ENCODE measurements around the gene CDK8. TPM values are rescaled to one million over a fixed set of nuclear protein-coding genes. Genes with fewer than 3 reads are reported as not detected.
"Not testable (repeated sequence)": the region's sequence is repeated elsewhere in the genome, so short reads cannot be mapped to it uniquely, and the experiment has no call there.

The CDK8 gene
- total and polyA plus RNA-seq, 2 donors: 15.5 to 34.0 TPM

- no peak overlapping the region for H3K4me3 ChIP-seq (ENCODE audit: low read depth, low read length)
- DNase-seq (ENCODE audit: extremely low spot score): no peak
- H3K4me1 ChIP-seq (ENCODE audit: insufficient read depth): no peaks in the 10 kb centered on the region
- no peak overlapping the region for H3K27ac ChIP-seq (ENCODE audit: low read depth)
- no peaks in the 10 kb centered on the region for H3K36me3 ChIP-seq (ENCODE audit: insufficient read depth)
- 99% methylated on average over 2 of the region's 2 CpGs for WGBS
These were observed 8.2 kb downstream of the CDK8 start for GRCh38 chr13:26262156-26262555.

- DNase-seq (ENCODE audit: extremely low spot score): no peak
- Histone ChIP-seq H3K36me3 (ENCODE audit: insufficient read depth) (no peaks in the 10 kb centered on the region), H3K4me1 (ENCODE audit: insufficient read depth) (peaks cover 2% of the 10 kb centered on the region), H3K27ac (ENCODE audit: low read depth) (no peak overlapping the region), H3K4me3 (ENCODE audit: low read depth, low read length) (no peak overlapping the region)
- 64% methylated on average over 3 of the region's 3 CpGs for WGBS
These were observed 12.4 kb downstream of the CDK8 start for GRCh38 chr13:26266311-26266710.

GRCh38 chr13:26270707-26271106, 16.8 kb downstream of the CDK8 start:
- DNase-seq (ENCODE audit: extremely low spot score): no peak
- Histone ChIP-seq H3K36me3 (ENCODE audit: insufficient read depth) (no peaks in the 10 kb centered on the region), H3K4me3 (ENCODE audit: low read depth, low read length) (no peak overlapping the region), H3K27ac (ENCODE audit: low read depth) (no peak overlapping the region), H3K4me1 (ENCODE audit: insufficient read depth) (peaks cover 2% of the 10 kb centered on the region)
- 96% methylated on average over 3 of the region's 3 CpGs for WGBS

DNA sequence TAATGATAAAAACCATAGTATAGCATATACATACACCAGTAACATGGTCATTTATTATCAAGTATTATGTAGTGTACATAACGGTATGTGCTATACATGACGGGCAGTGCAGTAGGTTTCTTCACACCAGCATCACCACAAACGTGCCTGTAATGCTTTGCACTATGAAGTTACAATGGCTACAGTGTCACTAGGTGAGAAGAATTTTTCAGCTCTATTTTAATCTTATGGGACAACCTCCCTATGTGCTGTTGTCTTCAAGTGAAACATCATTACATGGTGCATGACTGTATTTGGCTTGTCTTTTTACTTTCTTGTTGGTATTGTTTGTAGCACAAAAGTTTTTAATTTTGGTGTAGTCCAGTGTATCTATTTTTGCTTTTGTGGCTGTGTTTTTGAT, 18.7 kb downstream of the CDK8 start:
- H3K27ac ChIP-seq (ENCODE audit: low read depth): no peak overlapping the region
- peaks cover under 1% of the 10 kb centered on the region for H3K4me1 ChIP-seq (ENCODE audit: insufficient read depth)
- no peaks in the 10 kb centered on the region for H3K36me3 ChIP-seq (ENCODE audit: insufficient read depth)
- DNase-seq (ENCODE audit: extremely low spot score): no peak
- H3K4me3 ChIP-seq (ENCODE audit: low read depth, low read length): no peak overlapping the region
- 80% methylated on average over 3 of the region's 3 CpGs for WGBS

- Histone ChIP-seq H3K4me1 (ENCODE audit: insufficient read depth) (no peaks in the 10 kb centered on the region), H3K36me3 (ENCODE audit: insufficient read depth) (no peaks in the 10 kb centered on the region), H3K27ac (ENCODE audit: low read depth) (no peak overlapping the region), H3K4me3 (ENCODE audit: low read depth, low read length) (no peak overlapping the region)
- DNase-seq (ENCODE audit: extremely low spot score): no peak
- 98% methylated on average over 2 of the region's 2 CpGs for WGBS
These were observed 26.4 kb downstream of the CDK8 start for GRCh38 chr13:26280295-26280694.

DNA sequence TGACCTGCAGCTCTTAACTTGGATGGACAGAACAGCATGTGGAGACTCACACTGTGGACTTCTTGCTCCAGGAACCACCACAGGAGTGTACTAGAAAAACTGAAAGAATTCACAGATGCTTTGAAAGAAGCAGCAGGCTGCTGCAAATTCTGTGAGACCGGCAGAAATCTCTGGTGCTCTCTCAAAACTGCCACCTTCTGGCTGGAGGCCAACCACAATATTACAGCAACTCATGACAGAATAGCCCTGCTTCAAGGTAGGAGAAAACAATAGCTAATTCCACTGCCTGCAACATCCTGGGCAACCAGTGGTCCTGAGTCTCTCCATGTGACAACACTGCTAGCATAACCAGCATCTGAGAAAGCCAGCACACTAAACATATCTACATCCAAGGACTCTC, 26.9 kb downstream of the CDK8 start:
- WGBS: 82% methylated on average over 1 of the region's 1 CpG
- Histone ChIP-seq H3K4me1 (ENCODE audit: insufficient read depth) (no peaks in the 10 kb centered on the region), H3K36me3 (ENCODE audit: insufficient read depth) (no peaks in the 10 kb centered on the region), H3K4me3 (ENCODE audit: low read depth, low read length) (no peak overlapping the region), H3K27ac (ENCODE audit: low read depth) (no peak overlapping the region)
- no peak for DNase-seq (ENCODE audit: extremely low spot score)

DNA sequence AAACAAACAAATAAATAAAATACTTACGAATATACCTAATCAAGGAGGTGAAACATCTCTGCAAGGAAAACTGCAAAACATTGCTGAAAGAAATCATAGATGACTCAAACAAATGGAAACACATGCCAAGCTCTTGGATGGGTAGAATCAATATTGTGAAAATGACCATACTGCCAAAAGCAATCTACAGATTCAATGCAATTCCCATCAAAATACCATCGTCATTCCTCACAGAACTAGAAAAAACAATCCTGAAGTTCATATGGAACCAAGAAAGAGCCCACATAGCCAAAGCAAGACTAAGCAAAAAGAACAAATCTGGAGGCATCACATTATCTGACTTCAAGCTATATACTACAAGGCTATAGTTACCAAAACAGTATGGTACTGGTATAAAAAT, 32.0 kb downstream of the CDK8 start:
- H3K4me3 ChIP-seq (ENCODE audit: low read depth, low read length); DNase-seq (ENCODE audit: extremely low spot score); H3K36me3 ChIP-seq (ENCODE audit: insufficient read depth); H3K27ac ChIP-seq (ENCODE audit: low read depth); H3K4me1 ChIP-seq (ENCODE audit: insufficient read depth): not testable (repeated sequence)
- 46% methylated on average over 2 of the region's 2 CpGs for WGBS

DNA sequence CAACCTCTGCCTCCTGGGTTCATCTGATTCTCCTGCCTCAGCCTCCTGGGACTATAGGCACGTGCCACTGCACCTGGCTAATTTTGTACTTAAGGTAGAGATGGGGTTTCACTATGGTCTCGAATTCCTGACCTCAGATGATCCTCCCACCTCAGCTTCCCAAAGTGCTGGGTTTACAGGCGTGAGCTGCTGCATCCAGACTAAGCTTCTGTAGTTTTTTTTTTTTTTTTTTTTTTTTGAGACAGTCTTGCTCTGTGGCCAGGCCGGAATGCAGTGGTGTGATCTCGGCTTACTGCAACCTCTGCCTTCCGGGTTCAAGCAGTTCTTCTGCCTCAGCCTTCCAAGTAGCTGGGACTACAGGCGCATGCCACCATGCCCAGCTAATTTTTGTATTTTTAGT, 34.9 kb downstream of the CDK8 start:
- H3K4me3 ChIP-seq (ENCODE audit: low read depth, low read length); H3K36me3 ChIP-seq (ENCODE audit: insufficient read depth); DNase-seq (ENCODE audit: extremely low spot score); H3K4me1 ChIP-seq (ENCODE audit: insufficient read depth); H3K27ac ChIP-seq (ENCODE audit: low read depth): not testable (repeated sequence)
- WGBS: 95% methylated on average over 7 of the region's 7 CpGs

DNA sequence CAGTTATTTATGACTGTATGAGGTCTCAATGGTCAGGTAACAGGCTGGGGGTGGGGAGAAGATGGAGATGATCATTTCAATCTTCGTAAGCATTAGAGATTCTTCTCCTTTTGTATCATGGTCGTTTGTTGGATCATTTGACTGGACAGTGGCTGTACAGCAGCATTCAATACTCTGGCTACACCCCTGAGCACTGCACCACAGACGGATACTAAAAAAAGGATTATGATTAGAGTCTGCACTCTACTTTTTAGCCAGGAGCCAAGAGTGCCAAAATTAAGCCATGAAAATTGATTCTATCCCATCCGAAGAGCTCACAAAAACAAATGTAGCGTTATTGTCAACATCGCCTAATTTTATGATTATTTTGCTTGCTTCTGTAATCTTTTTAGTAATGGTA, 41.9 kb downstream of the CDK8 start:
- Histone ChIP-seq H3K4me1 (ENCODE audit: insufficient read depth) (no peaks in the 10 kb centered on the region), H3K36me3 (ENCODE audit: insufficient read depth) (no peaks in the 10 kb centered on the region), H3K4me3 (ENCODE audit: low read depth, low read length) (no peak overlapping the region), H3K27ac (ENCODE audit: low read depth) (no peak overlapping the region)
- 86% methylated on average over 6 of the region's 6 CpGs for WGBS
- DNase-seq (ENCODE audit: extremely low spot score): no peak

DNA sequence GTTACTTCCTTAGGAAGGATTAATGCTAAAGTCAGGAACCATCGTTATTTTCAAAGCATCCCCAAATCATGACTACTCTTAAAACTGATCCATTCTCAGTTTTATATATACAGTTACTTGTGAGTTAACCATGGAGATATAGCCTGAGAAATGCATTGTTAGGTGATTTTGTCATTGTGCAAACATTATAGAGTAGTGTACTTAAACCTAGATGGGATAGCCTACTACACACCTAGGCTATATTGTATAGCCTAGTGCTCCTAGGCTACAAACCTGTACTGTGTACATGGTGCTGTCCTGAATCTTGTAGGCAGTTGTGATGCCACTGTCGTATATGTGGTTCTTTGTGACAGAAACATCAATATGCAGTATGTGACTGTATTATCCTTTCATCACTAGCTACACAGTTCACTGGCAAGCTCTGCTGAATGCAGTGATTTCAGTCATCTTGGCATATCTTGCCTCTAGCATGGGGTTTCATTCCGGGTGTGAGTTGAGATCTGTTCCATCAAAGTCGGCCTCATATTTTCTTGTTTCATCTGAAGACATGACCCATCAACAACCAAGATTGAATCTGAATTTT, 45.3 kb downstream of the CDK8 start:
- 81% methylated on average over 4 of the region's 4 CpGs for WGBS
- Histone ChIP-seq H3K27ac (ENCODE audit: low read depth) (no peak overlapping the region), H3K4me1 (ENCODE audit: insufficient read depth) (no peaks in the 10 kb centered on the region), H3K4me3 (ENCODE audit: low read depth, low read length) (no peak overlapping the region), H3K36me3 (ENCODE audit: insufficient read depth) (no peaks in the 10 kb centered on the region)
- no peak for DNase-seq (ENCODE audit: extremely low spot score)

GRCh38 chr13:26300140-26300539, 46.2 kb downstream of the CDK8 start:
- no peak overlapping the region for H3K27ac ChIP-seq (ENCODE audit: low read depth)
- no peaks in the 10 kb centered on the region for H3K36me3 ChIP-seq (ENCODE audit: insufficient read depth)
- no peaks in the 10 kb centered on the region for H3K4me1 ChIP-seq (ENCODE audit: insufficient read depth)
- no peak overlapping the region for H3K4me3 ChIP-seq (ENCODE audit: low read depth, low read length)
- no peak for DNase-seq (ENCODE audit: extremely low spot score)
- 79% methylated on average over 6 of the region's 6 CpGs for WGBS

DNA sequence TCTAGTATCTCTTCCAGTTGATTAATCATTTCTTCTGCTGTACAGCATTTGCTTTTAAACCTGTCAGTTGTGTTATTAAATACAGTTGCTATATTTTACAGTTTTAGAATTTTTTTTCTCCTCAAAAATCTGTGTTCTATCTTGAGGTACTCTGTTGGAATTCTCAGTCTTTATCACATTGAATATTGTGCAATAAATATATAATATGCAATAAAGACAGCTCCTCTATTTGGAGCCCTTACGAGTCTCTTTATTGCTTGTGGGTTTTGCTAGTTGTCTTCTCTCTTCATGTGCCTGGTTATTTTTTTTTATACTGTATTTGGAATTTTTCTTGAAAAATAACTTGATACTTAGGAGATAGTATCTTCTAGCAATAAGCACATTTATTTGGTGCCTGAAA, 51.7 kb downstream of the CDK8 start:
- H3K4me3 ChIP-seq (ENCODE audit: low read depth, low read length): no peak overlapping the region
- H3K27ac ChIP-seq (ENCODE audit: low read depth): no peak overlapping the region
- H3K4me1 ChIP-seq (ENCODE audit: insufficient read depth): no peaks in the 10 kb centered on the region
- WGBS: 73% methylated on average over 1 of the region's 1 CpG
- DNase-seq (ENCODE audit: extremely low spot score): no peak
- H3K36me3 ChIP-seq (ENCODE audit: insufficient read depth): no peaks in the 10 kb centered on the region

DNA sequence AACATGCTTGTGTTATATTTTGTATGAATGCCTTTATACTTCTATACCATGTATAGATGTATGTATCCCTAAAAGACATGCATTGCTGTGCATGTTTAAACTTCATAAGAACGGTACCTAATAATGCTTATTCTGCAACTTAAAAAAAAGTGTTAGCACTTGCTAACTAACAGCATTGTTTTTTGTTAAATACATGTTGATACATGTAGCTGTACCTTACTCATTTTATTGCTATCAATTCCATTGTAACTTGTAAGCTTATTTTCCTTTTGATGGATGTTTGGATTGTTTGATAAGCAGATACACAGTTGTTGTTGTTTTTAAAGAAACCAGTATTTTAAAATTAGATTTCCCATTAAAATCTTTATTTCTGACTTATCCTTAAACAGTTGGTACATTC, 53.8 kb downstream of the CDK8 start:
- H3K27ac ChIP-seq (ENCODE audit: low read depth): no peak overlapping the region
- H3K4me1 ChIP-seq (ENCODE audit: insufficient read depth): no peaks in the 10 kb centered on the region
- no peak for DNase-seq (ENCODE audit: extremely low spot score)
- H3K4me3 ChIP-seq (ENCODE audit: low read depth, low read length): no peak overlapping the region
- 93% methylated on average over 1 of the region's 1 CpG for WGBS
- no peaks in the 10 kb centered on the region for H3K36me3 ChIP-seq (ENCODE audit: insufficient read depth)

GRCh38 chr13:26308250-26308649, 54.3 kb downstream of the CDK8 start:
- H3K36me3 ChIP-seq (ENCODE audit: insufficient read depth): no peaks in the 10 kb centered on the region
- no peak overlapping the region for H3K4me3 ChIP-seq (ENCODE audit: low read depth, low read length)
- no peaks in the 10 kb centered on the region for H3K4me1 ChIP-seq (ENCODE audit: insufficient read depth)
- DNase-seq (ENCODE audit: extremely low spot score): no peak
- no peak overlapping the region for H3K27ac ChIP-seq (ENCODE audit: low read depth)

DNA sequence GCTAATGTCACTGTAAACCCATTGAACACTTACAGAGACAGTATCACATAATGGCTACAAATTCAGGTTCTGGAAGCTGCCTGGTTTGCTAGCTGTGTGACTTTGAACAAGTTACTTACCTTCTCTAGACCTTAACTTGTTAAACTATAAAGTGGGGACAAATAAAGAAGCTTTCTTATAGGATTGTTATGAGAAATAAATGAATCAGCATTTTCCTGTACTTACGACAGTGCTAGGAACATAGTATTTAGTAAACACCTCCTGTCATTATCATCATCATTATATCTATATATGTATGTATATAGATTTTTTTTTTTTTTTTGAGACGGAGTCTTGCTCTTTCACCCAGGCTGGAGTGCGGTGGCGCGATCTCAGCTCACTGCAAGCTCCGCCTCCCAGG, 54.9 kb downstream of the CDK8 start:
- Histone ChIP-seq H3K4me3 (ENCODE audit: low read depth, low read length) (no peak overlapping the region), H3K36me3 (ENCODE audit: insufficient read depth) (no peaks in the 10 kb centered on the region), H3K27ac (ENCODE audit: low read depth) (no peak overlapping the region), H3K4me1 (ENCODE audit: insufficient read depth) (no peaks in the 10 kb centered on the region)
- no peak for DNase-seq (ENCODE audit: extremely low spot score)
- 97% methylated on average over 6 of the region's 6 CpGs for WGBS

All from urinary bladder (tissue), 4 donors.